Sciatic nerve (tissue), 2 donors: Measurements from ENCODE around the gene ZNF490. TPM values are rescaled to one million over a fixed set of nuclear protein-coding genes. Genes with fewer than 3 reads are reported as not detected.
A peak's percentile ranks its signal among the peaks of the same experiment; 100 is the strongest.
"Not testable (repeated sequence)": the region's sequence is repeated elsewhere in the genome, so short reads cannot be mapped to it uniquely, and the experiment has no call there.

Experiments
- ATAC-seq: fragments of 200-7000 bp; cut with Tn5 transposase; one replicate; pipeline ENCODE4 v1.9.1; 2020; ENCODE audit warnings: mild to moderate bottlenecking, moderate library complexity
- DNase-seq: peaks from one replicate; pipeline ENCODE4 v3.0.0-alpha.2; 2020; ENCODE audit warnings: low spot score
- intact Hi-C: fragments of 100-400 bp; cut with DNase I; formaldehyde crosslinking; loops from one replicate; pipeline ENCODE4 v1.14.2; 2022
- total RNA-seq: library from RNA; stranded (reverse); fragmentation: NEBNext Ultra II Directional; extraction: Animal tissue kit (Norgen Biotek cat#: 25700); gene quantifications from one replicate; pipeline ENCODE4 v1.2.1, GENCODE V29; 2021
- donor health status: DM: no; HTN: no; CAD: no.
- donor health status: DM: no; HTN: no; CAD: no.

ZNF490 gene
- total RNA-seq, 1 donor from 2014 or later, result 8.6 TPM

- no peak for DNase-seq
- ATAC-seq, result no peak
- intact Hi-C loops, result no loop called here
These were observed 17.7 kb upstream of the ZNF490 start for GRCh38 chr19:12628040-12629022.

- intact Hi-C loops, result no loop called here
- DNase-seq (no peak), ATAC-seq (no peak)
These were observed 16.3 kb upstream of the ZNF490 start for GRCh38 chr19:12626958-12627357.

GRCh38 chr19:12623361-12624031 is 12.9 kb upstream of the ZNF490 start:
- DNase-seq (no peak), ATAC-seq (no peak)
- intact Hi-C loops, result no loop called here

GRCh38 chr19:12621253-12622024 is 10.8 kb upstream of the ZNF490 start:
- ATAC-seq, intact Hi-C loops, DNase-seq: not testable (repeated sequence)

GRCh38 chr19:12617646-12618045 is 7.0 kb upstream of the ZNF490 start:
- no peak for ATAC-seq
- intact Hi-C loops, result no loop called here
- no peak for DNase-seq

GRCh38 chr19:12611361-12611699 is 717 bp upstream of the ZNF490 start:
- peak; percentile 86 for ATAC-seq
- DNase-seq, result peak; percentile 83
- intact Hi-C loops, result no loop called here

- DNase-seq, result no peak
- intact Hi-C loops, result no loop called here
- ATAC-seq, result no peak
These were observed 3.0 kb downstream of the ZNF490 start for GRCh38 chr19:12607631-12608030.

GRCh38 chr19:12606796-12607195 is 3.8 kb downstream of the ZNF490 start:
- intact Hi-C loops, result no loop called here
- DNase-seq, result no peak
- no peak for ATAC-seq

GRCh38 chr19:12603714-12604113 is 6.9 kb downstream of the ZNF490 start:
- DNase-seq (no peak), ATAC-seq (no peak)
- intact Hi-C loops, result no loop called here

GRCh38 chr19:12597594-12597993 is 13.0 kb downstream of the ZNF490 start:
- DNase-seq (no peak), ATAC-seq (no peak)
- intact Hi-C loops, result no loop called here

- intact Hi-C loops, result no loop called here
- no peak for DNase-seq
- ATAC-seq, result no peak
These were observed 13.6 kb downstream of the ZNF490 start for GRCh38 chr19:12596927-12597548.

GRCh38 chr19:12596485-12596884 is 14.1 kb downstream of the ZNF490 start:
- ATAC-seq (no peak), DNase-seq (no peak)
- intact Hi-C loops, result no loop called here

- DNase-seq, result no peak
- ATAC-seq, result no peak
- intact Hi-C loops, result no loop called here
These were observed 29.5 kb downstream of the ZNF490 start for GRCh38 chr19:12581100-12581499.

- ATAC-seq, result no peak
- intact Hi-C loops, result no loop called here
- DNase-seq, result no peak
These were observed 30.4 kb downstream of the ZNF490 start for GRCh38 chr19:12580180-12580694.

GRCh38 chr19:12578641-12579040 is 32.0 kb downstream of the ZNF490 start:
- no peak for ATAC-seq
- intact Hi-C loops, result no loop called here
- no peak for DNase-seq

- intact Hi-C loops, result no loop called here
- DNase-seq (no peak), ATAC-seq (no peak)
These were observed 36.6 kb downstream of the ZNF490 start for GRCh38 chr19:12574036-12574435.

- DNase-seq (no peak), ATAC-seq (no peak)
- intact Hi-C loops, result no loop called here
These were observed 42.7 kb downstream of the ZNF490 start for GRCh38 chr19:12567951-12568350.

GRCh38 chr19:12566380-12566779 is 44.2 kb downstream of the ZNF490 start:
- intact Hi-C loops, DNase-seq, ATAC-seq: not testable (repeated sequence)
